A673 (cell line): ENCODE measurements around the gene FCRLA. TPM values are rescaled to one million over a fixed set of nuclear protein-coding genes. Genes with fewer than 3 reads are reported as not detected.

Experiments used
- BruUV-seq: library from RNA; stranded (reverse); fragments of 400-500 nt; replicated peaks from 2 replicates; lab custom pipeline; 2021; lab: Mats Ljungman, UMichigan
- CTCF ChIA-PET: fragments of 300-600 bp; sonication (Branson Sonifier 250); formaldehyde crosslinking; loops from one replicate; lab custom pipeline; 2022; ENCODE audit warnings: antibody characterized with exemption; lab: Charles Lee
- POLR2A ChIA-PET: fragments of 300-600 bp; sonication (Branson Sonifier 250); formaldehyde crosslinking; loops from one replicate; lab custom pipeline; 2022; ENCODE audit warnings: antibody characterized with exemption; ENCODE audit not compliant: low non-redundant PET; lab: Charles Lee
- DNase-seq: peaks from one replicate; pipeline ENCODE4 v3.0.0-alpha.2; 2015; ENCODE audit warnings: low spot score
- H3K27ac ChIP-seq: fragments of 200-600 bp; sonication (generic); 2 replicates; pipeline ENCODE4 v1.5.1; 2016; ENCODE audit warnings: mixed run types, low read depth, mild to moderate bottlenecking, mixed read lengths, antibody characterized with exemption, low read length; ENCODE audit not compliant: poor library complexity, severe bottlenecking
- H3K27me3 ChIP-seq: fragments of 200-600 bp; sonication (generic); replicated peaks from 2 replicates; pipeline ENCODE4 v1.6.1; 2017; ENCODE audit warnings: mixed run types, low read depth, mild to moderate bottlenecking, mixed read lengths, antibody characterized with exemption, low read length; ENCODE audit not compliant: insufficient read depth, poor library complexity
- H3K36me3 ChIP-seq: fragments of 200-600 bp; sonication (generic); 2 replicates; pipeline ENCODE4 v1.6.1; 2016; ENCODE audit warnings: mixed run types, mild to moderate bottlenecking, mixed read lengths, antibody characterized with exemption, low read length; ENCODE audit not compliant: insufficient read depth, poor library complexity, severe bottlenecking
- H3K4me1 ChIP-seq: fragments of 200-600 bp; sonication (generic); 2 replicates; pipeline ENCODE4 v1.6.1; 2017; ENCODE audit warnings: mixed run types, mild to moderate bottlenecking, mixed read lengths, antibody characterized with exemption, low read length; ENCODE audit not compliant: insufficient read depth, poor library complexity, severe bottlenecking
- H3K4me3 ChIP-seq: fragments of 200-600 bp; sonication (generic); 2 replicates; pipeline ENCODE4 v1.5.1; 2016; ENCODE audit warnings: low read depth, mixed run types, mild to moderate bottlenecking, mixed read lengths, low read length; ENCODE audit not compliant: poor library complexity, severe bottlenecking
- H3K9me3 ChIP-seq: fragments of 200-600 bp; sonication (generic); 2 replicates; pipeline ENCODE4 v1.6.1; 2016; ENCODE audit warnings: mixed run types, low read depth, mild to moderate bottlenecking, mixed read lengths, antibody characterized with exemption, low read length; ENCODE audit not compliant: poor library complexity, severe bottlenecking
- EZH2 ChIP-seq: fragments of 200-600 bp; sonication (generic); IDR thresholded peaks from 2 replicates; pipeline ENCODE4 v1.6.1; 2017; ENCODE audit warnings: borderline replicate concordance, low read depth, mild to moderate bottlenecking, mixed read lengths, antibody characterized with exemption, low read length; ENCODE audit not compliant: poor library complexity, severe bottlenecking
- intact Hi-C: fragments of 100-400 bp; cut with micrococcal nuclease; formaldehyde crosslinking; loops from one replicate; pipeline ENCODE4 v1.10.0; 2022; ENCODE audit not compliant: unreplicated experiment
- total RNA-seq: library from RNA; stranded (reverse); gene quantifications from 2 replicates; pipeline ENCODE4 v1.2.3, GENCODE V29; 2021
- TF ChIP-seq, protein P1 (sequence below): fragments of 300-800, 200-600 bp; sonication (generic); conservative IDR thresholded peaks from 2 replicates; pipeline ENCODE4 v1.5.1; 2017; ENCODE audit warnings: low read depth, mild to moderate bottlenecking, antibody characterized with exemption, low read length, moderate library complexity, mixed read lengths

FCRLA gene
- total RNA-seq, 1 experiment from 2014 or later: not detected

DNA sequence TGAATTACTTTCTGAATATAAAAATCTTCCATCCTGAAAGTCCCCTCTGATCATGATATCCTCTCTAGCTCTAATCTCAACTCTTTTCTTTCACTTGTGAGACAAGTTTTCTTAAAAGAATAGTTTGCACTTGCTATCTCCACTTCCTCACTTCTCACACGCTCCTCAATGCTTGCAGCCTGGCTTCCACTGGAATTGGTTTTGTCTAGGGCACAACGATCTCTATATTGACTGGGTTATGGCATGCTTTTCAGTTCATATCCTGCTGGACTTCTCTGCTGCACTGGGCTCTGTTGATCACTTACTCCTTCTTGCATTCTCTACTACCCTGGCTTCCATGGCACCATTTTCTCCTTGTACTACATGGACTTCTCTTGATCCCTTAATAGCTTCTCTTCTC lies 474 bp downstream of the FCRLA start:
- BruUV-seq: no TSS peak
- no peak for TF ChIP-seq EZH2
- TF ChIP-seq, protein P1, sequence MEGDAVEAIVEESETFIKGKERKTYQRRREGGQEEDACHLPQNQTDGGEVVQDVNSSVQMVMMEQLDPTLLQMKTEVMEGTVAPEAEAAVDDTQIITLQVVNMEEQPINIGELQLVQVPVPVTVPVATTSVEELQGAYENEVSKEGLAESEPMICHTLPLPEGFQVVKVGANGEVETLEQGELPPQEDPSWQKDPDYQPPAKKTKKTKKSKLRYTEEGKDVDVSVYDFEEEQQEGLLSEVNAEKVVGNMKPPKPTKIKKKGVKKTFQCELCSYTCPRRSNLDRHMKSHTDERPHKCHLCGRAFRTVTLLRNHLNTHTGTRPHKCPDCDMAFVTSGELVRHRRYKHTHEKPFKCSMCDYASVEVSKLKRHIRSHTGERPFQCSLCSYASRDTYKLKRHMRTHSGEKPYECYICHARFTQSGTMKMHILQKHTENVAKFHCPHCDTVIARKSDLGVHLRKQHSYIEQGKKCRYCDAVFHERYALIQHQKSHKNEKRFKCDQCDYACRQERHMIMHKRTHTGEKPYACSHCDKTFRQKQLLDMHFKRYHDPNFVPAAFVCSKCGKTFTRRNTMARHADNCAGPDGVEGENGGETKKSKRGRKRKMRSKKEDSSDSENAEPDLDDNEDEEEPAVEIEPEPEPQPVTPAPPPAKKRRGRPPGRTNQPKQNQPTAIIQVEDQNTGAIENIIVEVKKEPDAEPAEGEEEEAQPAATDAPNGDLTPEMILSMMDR: no peak
- ChIA-PET POLR2A (no interaction called here), CTCF (no interaction called here)
- intact Hi-C loops: no loop called here
- Histone ChIP-seq H3K27ac (no peak overlapping the region), H3K4me1 (peaks cover 4% of the 10 kb centered on the region), H3K4me3 (no peak overlapping the region), H3K27me3 (no peaks in the 10 kb centered on the region), H3K9me3 (no peaks in the 10 kb centered on the region), H3K36me3 (no peaks in the 10 kb centered on the region)
- DNase-seq: no peak

DNA sequence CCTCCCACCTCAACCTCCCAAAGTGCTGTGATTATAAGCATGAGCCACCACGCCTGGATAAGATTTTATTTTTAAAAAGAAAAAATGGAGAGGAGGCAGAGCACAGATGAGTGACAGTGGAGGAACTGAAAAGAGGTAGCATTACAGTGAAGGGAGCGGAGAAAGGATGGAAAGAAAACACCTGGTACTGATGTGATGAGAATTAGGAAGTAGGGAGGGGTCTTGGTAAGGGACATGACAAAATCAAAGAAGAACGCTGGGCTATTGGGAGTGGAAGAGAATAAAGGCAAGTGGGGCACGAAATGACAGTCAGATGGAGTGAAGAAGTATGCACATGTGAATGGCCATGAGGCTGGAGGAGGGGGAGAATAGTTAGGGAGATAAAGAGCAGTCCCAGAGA lies 2.3 kb downstream of the FCRLA start:
- no TSS peak for BruUV-seq
- peaks cover 4% of the 10 kb centered on the region for H3K4me1 ChIP-seq
- intact Hi-C loops: no loop called here
- H3K27me3 ChIP-seq: no peaks in the 10 kb centered on the region
- H3K9me3 ChIP-seq: no peaks in the 10 kb centered on the region
- no peak overlapping the region for H3K4me3 ChIP-seq
- H3K27ac ChIP-seq: no peak overlapping the region
- ChIA-PET CTCF (no interaction called here), POLR2A (no interaction called here)
- H3K36me3 ChIP-seq: no peaks in the 10 kb centered on the region
- no peak for TF ChIP-seq EZH2
- TF ChIP-seq, protein P1: no peak
- DNase-seq: no peak

DNA sequence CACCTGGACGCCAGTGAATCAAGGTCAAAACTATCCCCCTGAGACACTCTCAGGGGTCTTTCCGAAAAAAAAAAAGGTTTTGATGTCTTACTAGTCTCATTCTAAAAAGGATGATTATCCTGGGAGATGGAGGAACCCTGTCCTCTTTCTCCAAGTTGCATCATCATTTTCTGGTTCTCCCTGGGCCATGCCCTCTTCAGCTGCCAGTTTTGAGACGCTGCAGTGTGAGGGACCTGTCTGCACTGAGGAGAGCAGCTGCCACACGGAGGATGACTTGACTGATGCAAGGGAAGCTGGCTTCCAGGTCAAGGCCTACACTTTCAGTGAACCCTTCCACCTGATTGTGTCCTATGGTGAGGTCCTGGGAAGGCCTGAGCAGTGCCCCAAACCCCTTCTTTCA lies 3.5 kb downstream of the FCRLA start:
- no peak for TF ChIP-seq EZH2
- TF ChIP-seq, protein P1: no peak
- ChIA-PET CTCF (no interaction called here), POLR2A (no interaction called here)
- no TSS peak for BruUV-seq
- intact Hi-C loops: no loop called here
- H3K36me3 ChIP-seq: no peaks in the 10 kb centered on the region
- DNase-seq: no peak
- no peak overlapping the region for H3K4me3 ChIP-seq
- H3K9me3 ChIP-seq: no peaks in the 10 kb centered on the region
- H3K27ac ChIP-seq: no peak overlapping the region
- H3K4me1 ChIP-seq: peaks cover 4% of the 10 kb centered on the region
- no peaks in the 10 kb centered on the region for H3K27me3 ChIP-seq
